Lung (tissue), 12 donors: Measurements from ENCODE around the gene FAM174C. TPM values are rescaled to one million over a fixed set of nuclear protein-coding genes. Genes with fewer than 3 reads are reported as not detected.
A peak's percentile ranks its signal among the peaks of the same experiment; 100 is the strongest.

ENCODE experiments used
- ATAC-seq: fragments of 200-7000 bp; cut with Tn5 transposase; one replicate; pipeline ENCODE4 v1.9.1; 2020; ENCODE audit warnings: moderate number of reproducible peaks; ENCODE audit not compliant: insufficient read depth, low FRiP score
- DNase-seq, 3 donors: peaks; one replicate each; pipeline ENCODE4 v3.0.0-alpha.2; 2013 to 2017
- H3K27ac ChIP-seq, 2 donors: one replicate each; pipeline ENCODE4 v1.5.1; 2013; ENCODE audit warnings: mild to moderate bottlenecking in 2 of 2, moderate library complexity in 2 of 2, control low read depth in 1 of 2, inconsistent platforms in 1 of 2, low read depth in 1 of 2, low read length in 1 of 2
- H3K27me3 ChIP-seq, 3 donors: one replicate each; pipeline ENCODE4 v1.5.1; 2013; ENCODE audit warnings: low read length in 2 of 3; ENCODE audit not compliant: control insufficient read depth in 3 of 3, insufficient read depth in 3 of 3
- H3K36me3 ChIP-seq, 4 donors: one replicate each; pipeline ENCODE4 v1.5.1; 2013; ENCODE audit warnings: low read length in 4 of 4, mild to moderate bottlenecking in 1 of 4, moderate library complexity in 1 of 4; ENCODE audit not compliant: control insufficient read depth in 4 of 4, insufficient read depth in 4 of 4
- H3K4me1 ChIP-seq, 5 donors: one replicate each; pipeline ENCODE4 v1.5.1; 2013; ENCODE audit warnings: low read length in 5 of 5, mild to moderate bottlenecking in 2 of 5, moderate library complexity in 1 of 5; ENCODE audit not compliant: control insufficient read depth in 5 of 5, insufficient read depth in 5 of 5
- H3K4me3 ChIP-seq: one replicate; pipeline ENCODE4 v1.5.1; 2013; ENCODE audit warnings: mild to moderate bottlenecking, control low read depth, moderate library complexity
- H3K9ac ChIP-seq, 2 donors: one replicate each; pipeline ENCODE4 v1.5.1; 2013; ENCODE audit warnings: low read length in 2 of 2, control low read depth in 1 of 2; ENCODE audit not compliant: insufficient read depth in 1 of 2
- H3K9me3 ChIP-seq, 4 donors: one replicate each; pipeline ENCODE4 v1.5.1; 2013; ENCODE audit warnings: low read length in 3 of 4, mild to moderate bottlenecking in 1 of 4, moderate library complexity in 1 of 4; ENCODE audit not compliant: control insufficient read depth in 4 of 4, insufficient read depth in 3 of 4
- WGBS, 2 donors: extraction: QIAGEN DNeasy Blood & Tissue Kit; methylation state at CpG; one replicate each; pipeline ENCODE4 v1.1.7; 2013; 5-methylcytosine and 5-hydroxymethylcytosine counted together
- polyA plus RNA-seq, 2 donors: library from polyadenylated mRNA; stranded (reverse); fragments of 200-250 nt; gene quantifications; one replicate each; pipeline ENCODE4 v1.2.1, GENCODE V29; 2013
- total RNA-seq, 2 donors: library from RNA; depleted of rRNA in 1 of 2; stranded (reverse); fragments of >200 nt in 1 of 2; gene quantifications; one replicate each; pipeline ENCODE4 v1.2.1, GENCODE V29; 2014 to 2021
- TF ChIP-seq, protein P1 (sequence below): IDR thresholded peaks from 2 replicates; pipeline ENCODE4 v1.5.1; 2012; ENCODE audit warnings: mild to moderate bottlenecking; ENCODE audit errors: control extremely low read depth, extremely low read depth
- donor health status: control.
- donor health status: control.
- donor health status: Bipolar disorder and iron deficiency.
- donor health status: healthy.
- donor health status: DM: yes; HTN: yes; CAD: no.

FAM174C gene
- total and polyA plus RNA-seq, 4 donors = 17.5 to 89.3 (median 69.4) TPM

DNA sequence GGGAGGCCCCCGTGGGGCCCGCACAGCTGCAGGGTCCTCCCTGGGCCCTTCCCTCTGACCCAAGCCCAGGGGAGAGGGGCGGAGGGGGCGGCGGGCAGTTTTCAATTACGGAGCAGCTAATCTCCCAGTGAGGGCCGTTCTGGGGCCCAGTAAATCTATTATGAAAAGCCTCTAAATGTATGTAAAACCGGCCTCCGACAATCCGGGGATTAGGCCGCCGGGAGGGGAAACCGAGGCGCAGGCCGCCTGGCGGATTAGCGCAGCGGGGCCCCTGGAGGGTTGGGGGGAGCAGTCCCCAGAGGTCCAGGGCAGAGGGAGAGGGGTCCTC is 35.5 kb downstream of the FAM174C start:
- ATAC-seq = no peak
- TF ChIP-seq, protein P1, sequence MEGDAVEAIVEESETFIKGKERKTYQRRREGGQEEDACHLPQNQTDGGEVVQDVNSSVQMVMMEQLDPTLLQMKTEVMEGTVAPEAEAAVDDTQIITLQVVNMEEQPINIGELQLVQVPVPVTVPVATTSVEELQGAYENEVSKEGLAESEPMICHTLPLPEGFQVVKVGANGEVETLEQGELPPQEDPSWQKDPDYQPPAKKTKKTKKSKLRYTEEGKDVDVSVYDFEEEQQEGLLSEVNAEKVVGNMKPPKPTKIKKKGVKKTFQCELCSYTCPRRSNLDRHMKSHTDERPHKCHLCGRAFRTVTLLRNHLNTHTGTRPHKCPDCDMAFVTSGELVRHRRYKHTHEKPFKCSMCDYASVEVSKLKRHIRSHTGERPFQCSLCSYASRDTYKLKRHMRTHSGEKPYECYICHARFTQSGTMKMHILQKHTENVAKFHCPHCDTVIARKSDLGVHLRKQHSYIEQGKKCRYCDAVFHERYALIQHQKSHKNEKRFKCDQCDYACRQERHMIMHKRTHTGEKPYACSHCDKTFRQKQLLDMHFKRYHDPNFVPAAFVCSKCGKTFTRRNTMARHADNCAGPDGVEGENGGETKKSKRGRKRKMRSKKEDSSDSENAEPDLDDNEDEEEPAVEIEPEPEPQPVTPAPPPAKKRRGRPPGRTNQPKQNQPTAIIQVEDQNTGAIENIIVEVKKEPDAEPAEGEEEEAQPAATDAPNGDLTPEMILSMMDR = no peak
- 86 to 94% methylated on average over 18 of the region's 18 CpGs for WGBS, 2 donors
- Histone ChIP-seq H3K9ac (no peak overlapping the region), H3K9me3 (no peaks in the 10 kb centered on the region), H3K4me1 (peaks cover 0 to 3% (median 0%) of the 10 kb centered on the region in 5 donors), H3K27me3 (peaks cover 2 to 8% (median 5%) of the 10 kb centered on the region in 3 donors), H3K36me3 (no peaks in the 10 kb centered on the region), H3K27ac (no peak overlapping the region), H3K4me3 (no peak overlapping the region)
- no peak for DNase-seq

- peaks cover 6 to 13% (median 10%) of the 10 kb centered on the region in 3 donors for H3K27me3 ChIP-seq
- no peaks in the 10 kb centered on the region for H3K36me3 ChIP-seq
- ATAC-seq = no peak
- H3K9me3 ChIP-seq = peaks cover 0 to 5% (median 0%) of the 10 kb centered on the region in 4 donors
- 64 to 71% methylated on average over 21 of the region's 21 CpGs for WGBS, 2 donors
- DNase-seq = no peak
- H3K9ac ChIP-seq = no peak overlapping the region
- peaks cover 0 to 8% (median 0%) of the 10 kb centered on the region in 5 donors for H3K4me1 ChIP-seq
- no peak overlapping the region for H3K27ac ChIP-seq
- TF ChIP-seq, protein P1 = no peak
- no peak overlapping the region for H3K4me3 ChIP-seq
These were observed 36.3 kb downstream of the FAM174C start for GRCh38 chr19:1311543-1312091.

DNA sequence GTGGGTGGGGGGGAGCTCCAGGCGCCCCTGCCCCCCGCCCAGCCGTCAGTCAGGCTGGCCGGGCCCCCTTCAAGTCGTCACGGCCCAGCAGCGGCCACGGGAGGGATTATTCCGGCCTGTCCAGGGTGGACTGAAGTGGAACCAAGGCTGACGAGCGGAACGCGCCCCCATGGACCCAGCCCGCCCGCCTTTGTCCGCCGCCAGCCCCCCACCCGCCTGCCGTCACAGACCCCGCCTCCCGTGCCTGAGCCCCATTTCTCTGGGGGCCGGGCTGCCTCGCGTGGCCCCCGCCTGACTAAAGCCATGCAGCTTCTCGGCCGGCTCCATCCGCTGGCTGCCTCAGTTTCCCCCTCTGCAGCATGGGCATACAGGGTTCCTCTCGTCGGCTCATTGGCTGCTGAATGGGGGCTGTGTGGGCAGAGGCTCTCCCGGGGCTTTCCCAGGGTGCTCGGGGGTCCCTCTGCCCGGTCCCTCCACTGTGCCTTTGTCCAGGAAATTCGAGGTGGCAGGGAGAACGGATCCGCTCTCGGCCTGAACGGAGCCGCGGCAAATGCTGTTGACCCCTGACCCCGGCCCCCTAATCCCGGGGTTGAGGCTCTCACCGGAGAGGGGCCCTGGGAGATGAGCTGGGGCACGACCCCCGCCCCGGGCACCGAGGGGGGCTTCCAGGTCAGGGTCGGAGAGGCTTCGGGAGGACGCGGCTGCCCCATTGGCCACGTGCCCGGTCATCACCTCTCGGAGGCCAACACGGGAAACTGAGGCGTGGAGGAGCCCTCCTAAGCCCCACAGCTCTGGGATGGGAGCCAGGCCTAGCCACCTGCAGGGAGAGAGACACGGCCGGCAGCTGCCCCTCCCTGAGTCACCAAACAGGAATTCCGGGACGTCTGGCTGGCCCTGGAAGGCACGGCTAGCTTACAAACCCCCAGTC is 37.7 kb downstream of the FAM174C start:
- Histone ChIP-seq H3K36me3 (no peaks in the 10 kb centered on the region), H3K27me3 (peaks cover 6 to 22% (median 22%) of the 10 kb centered on the region in 3 donors), H3K4me3 (no peak overlapping the region), H3K9me3 (peaks cover 0 to 6% (median 0%) of the 10 kb centered on the region in 4 donors), H3K9ac (no peak overlapping the region), H3K27ac (no peak overlapping the region), H3K4me1 (peaks cover 0 to 8% (median 0%) of the 10 kb centered on the region in 5 donors)
- TF ChIP-seq, protein P1 = no peak
- no peak for ATAC-seq
- WGBS, 2 donors = 64 to 80% methylated on average over 52 to 61 of the region's 61 CpGs
- peak in 1 of 3 donors; percentile 28 for DNase-seq
